NOMO-1 treated with DMSO at 0.1 percent for 48 hours (cell line): ENCODE results near the gene TPM2.

Experiments used
- DNase-seq: peaks from one replicate; lab custom pipeline; 2025; ENCODE audit not compliant: unreplicated experiment; lab: John Stamatoyannopoulos, UW

Gene TPM2

DNA sequence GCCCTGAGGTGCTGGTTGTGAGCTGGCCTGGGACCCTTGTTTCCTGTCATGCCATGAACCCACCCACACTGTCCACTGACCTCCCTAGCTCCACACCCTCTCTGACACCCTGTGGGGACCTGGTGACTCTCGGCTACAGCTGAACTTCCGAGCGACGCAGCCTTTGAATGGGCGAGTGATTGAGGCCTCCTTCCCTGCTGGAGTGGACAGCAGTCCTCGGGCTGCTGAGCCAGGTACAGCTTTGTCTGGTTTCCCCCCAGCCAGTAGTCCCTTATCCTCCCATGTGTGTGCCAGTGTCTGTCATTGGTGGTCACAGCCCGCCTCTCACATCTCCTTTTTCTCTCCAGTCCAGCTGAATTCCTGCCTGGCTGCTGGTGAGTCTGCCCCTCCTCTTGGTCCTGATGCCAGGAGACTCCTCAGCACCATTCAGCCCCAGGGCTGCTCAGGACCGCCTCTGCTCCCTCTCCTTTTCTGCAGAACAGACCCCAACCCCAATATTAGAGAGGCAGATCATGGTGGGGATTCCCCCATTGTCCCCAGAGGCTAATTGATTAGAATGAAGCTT is 9.9 kb downstream of the TPM2 start:
- DNase-seq: no peak

DNA sequence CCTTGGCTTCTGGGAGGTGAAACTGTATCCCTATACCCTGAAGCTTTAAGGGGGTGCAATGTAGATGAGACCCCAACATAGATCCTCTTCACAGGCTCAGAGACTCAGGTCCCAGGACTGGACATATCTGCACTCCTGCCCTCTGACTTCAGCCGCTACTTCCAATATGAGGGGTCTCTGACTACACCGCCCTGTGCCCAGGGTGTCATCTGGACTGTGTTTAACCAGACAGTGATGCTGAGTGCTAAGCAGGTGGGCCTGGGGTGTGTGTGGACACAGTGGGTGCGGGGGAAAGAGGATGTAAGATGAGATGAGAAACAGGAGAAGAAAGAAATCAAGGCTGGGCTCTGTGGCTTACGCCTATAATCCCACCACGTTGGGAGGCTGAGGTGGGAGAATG is 10.6 kb downstream of the TPM2 start:
- DNase-seq: no peak

DNA sequence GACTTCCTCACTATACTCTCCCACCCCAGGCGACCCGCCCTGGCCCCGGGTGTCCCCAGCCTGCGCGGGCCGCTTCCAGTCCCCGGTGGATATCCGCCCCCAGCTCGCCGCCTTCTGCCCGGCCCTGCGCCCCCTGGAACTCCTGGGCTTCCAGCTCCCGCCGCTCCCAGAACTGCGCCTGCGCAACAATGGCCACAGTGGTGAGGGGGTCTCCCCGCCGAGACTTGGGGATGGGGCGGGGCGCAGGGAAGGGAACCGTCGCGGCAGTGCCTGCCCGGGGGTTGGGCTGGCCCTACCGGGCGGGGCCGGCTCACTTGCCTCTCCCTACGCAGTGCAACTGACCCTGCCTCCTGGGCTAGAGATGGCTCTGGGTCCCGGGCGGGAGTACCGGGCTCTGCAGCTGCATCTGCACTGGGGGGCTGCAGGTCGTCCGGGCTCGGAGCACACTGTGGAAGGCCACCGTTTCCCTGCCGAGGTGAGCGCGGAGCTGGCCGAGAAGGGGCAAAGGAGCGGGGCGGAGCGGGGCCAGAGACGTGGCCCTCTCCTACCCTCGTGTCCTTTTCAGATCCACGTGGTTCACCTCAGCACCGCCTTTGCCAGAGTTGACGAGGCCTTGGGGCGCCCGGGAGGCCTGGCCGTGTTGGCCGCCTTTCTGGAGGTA is 13.9 kb downstream of the TPM2 start:
- DNase-seq: no peak

DNA sequence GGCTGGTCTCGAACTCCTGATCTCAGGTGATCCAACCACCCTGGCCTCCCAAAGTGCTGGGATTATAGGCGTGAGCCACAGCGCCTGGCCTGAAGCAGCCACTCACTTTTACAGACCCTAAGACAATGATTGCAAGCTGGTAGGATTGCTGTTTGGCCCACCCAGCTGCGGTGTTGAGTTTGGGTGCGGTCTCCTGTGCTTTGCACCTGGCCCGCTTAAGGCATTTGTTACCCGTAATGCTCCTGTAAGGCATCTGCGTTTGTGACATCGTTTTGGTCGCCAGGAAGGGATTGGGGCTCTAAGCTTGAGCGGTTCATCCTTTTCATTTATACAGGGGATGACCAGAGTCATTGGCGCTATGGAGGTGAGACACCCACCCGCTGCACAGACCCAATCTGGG is 14.5 kb downstream of the TPM2 start:
- DNase-seq: no peak

DNA sequence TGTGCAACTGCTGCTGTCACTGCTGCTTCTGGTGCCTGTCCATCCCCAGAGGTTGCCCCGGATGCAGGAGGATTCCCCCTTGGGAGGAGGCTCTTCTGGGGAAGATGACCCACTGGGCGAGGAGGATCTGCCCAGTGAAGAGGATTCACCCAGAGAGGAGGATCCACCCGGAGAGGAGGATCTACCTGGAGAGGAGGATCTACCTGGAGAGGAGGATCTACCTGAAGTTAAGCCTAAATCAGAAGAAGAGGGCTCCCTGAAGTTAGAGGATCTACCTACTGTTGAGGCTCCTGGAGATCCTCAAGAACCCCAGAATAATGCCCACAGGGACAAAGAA is 15.7 kb downstream of the TPM2 start:
- DNase-seq: no peak

DNA sequence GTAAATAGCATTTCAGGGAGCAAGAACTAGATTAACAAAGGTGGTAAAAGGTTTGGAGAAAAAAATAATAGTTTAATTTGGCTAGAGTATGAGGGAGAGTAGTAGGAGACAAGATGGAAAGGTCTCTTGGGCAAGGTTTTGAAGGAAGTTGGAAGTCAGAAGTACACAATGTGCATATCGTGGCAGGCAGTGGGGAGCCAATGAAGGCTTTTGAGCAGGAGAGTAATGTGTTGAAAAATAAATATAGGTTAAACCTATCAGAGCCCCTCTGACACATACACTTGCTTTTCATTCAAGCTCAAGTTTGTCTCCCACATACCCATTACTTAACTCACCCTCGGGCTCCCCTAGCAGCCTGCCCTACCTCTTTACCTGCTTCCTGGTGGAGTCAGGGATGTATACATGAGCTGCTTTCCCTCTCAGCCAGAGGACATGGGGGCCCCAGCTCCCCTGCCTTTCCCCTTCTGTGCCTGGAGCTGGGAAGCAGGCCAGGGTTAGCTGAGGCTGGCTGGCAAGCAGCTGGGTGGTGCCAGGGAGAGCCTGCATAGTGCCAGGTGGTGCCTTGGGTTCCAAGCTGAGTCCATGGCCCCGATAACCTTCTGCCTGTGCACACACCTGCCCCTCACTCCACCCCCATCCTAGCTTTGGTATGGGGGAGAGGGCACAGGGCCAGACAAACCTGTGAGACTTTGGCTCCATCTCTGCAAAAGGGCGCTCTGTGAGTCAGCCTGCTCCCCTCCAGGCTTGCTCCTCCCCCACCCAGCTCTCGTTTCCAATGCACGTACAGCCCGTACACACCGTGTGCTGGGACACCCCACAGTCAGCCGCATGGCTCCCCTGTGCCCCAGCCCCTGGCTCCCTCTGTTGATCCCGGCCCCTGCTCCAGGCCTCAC is 16.3 kb downstream of the TPM2 start, which contains the start of gene CA9:
Gene CA9, plus strand, starts transcription at position 797 of the 893 bp plus-strand sequence. Its CDS starts 32 bp downstream, at position 829.
- DNase-seq: no peak

DNA sequence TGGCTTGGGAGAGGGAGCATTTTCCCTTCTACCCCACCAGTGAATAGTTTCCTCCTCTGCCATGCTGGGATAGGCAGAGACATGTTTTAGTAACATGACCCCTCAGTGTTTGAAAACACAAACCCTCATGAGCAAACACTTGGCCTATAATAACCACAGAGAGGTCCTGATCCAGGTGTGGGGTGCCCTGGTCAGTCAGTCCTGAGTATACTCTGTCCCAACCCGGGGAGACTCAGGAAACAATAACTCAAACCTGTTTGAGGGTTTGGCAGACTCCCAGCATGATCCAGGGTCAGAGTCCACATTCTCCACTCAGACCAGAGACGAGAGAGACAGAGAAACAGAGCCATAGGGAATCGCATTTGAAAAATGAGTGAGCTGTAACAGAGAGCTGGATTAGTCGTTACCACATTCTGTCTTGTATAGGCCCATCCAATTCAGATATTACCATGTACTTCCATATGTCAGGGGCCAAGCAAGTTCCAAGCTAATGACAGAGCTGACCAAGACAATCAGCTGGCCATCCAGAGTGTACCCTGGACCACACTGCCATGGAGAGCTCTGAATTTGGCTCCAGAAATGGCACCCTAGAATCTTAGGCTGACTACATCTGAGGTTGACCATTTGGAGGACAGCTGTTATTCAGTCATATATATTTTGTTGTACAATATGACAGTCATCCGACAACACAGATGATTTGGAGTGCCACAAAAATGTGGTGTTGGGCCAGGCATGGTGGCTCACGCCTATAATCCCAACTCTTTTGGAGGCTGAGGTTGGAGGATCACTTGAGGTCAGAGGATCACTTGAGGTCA is 20.2 kb downstream of the TPM2 start:
- no peak for DNase-seq

DNA sequence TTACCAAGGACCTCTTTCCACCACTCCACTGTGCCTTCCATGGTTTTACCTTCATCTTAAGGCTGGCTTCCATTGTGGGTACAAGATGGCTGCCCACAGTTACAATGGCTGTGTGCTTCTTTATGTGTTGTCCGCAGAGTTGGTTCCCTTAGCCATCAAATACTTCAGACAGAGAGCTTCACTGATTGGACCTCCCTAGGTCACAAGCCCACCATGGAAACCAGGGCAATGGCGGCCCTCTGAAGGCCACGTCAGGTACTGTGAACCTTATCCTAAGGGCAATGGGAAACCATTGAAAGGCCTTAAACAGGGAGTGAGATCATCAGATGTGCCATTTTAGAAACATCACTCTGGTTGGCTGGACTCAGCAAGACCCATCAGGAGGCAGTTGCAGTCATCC is 21.8 kb downstream of the TPM2 start:
- DNase-seq: no peak

DNA sequence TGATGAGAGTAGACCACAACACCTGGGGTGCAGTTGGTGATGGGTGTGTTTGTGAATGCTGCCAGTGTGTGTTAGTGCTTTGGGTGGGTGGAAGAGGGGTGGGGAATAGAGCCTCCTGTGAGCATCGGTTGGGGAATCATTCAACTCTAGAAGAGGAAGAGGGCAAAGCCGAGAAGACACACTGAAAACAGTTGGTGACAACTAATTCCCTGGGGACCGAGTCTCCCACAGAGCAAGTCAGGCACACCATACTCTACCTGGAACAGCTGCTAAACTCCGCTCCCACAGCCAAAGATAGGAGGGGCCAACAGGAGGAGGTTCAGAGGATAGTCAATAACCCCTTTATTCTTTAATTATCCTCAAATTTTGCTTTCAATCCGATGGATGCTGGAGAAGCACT is 23.2 kb downstream of the TPM2 start:
- DNase-seq: no peak

DNA sequence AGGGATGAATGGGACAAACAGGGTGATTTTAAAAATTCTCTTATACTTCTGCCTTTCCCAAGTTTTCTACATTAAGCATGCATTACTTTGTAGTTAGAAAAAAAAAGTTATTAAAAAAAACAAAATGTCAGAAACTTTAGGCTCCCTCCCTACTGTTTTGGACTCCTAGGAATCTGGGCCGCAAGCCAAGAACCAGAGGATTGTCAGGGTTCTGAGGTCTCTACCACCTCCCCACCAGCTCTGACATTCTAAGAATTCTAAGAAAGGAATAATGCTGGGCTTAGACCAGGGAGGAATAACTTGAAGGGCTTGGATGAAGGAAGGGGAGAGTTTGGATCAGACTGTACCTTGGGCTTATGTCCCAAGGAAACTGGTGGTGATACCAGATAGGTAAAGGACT is 23.7 kb downstream of the TPM2 start:
- no peak for DNase-seq

DNA sequence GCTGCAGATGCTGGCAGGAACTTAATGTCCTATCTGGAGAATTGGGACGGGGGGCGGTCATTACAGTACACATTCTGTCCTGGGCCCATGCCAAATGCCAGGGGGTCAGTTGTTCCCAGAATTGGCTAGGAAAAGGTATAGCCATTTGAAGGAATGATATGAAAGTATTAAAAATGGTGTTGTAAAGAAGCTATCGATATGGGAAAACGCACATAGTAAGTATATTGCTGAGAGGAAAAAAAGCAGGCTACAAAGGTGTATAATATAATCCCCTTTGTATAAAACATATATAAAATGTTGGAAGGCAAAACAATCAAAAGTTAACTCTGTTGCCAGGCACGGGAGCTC is 24.3 kb downstream of the TPM2 start:
- no peak for DNase-seq

DNA sequence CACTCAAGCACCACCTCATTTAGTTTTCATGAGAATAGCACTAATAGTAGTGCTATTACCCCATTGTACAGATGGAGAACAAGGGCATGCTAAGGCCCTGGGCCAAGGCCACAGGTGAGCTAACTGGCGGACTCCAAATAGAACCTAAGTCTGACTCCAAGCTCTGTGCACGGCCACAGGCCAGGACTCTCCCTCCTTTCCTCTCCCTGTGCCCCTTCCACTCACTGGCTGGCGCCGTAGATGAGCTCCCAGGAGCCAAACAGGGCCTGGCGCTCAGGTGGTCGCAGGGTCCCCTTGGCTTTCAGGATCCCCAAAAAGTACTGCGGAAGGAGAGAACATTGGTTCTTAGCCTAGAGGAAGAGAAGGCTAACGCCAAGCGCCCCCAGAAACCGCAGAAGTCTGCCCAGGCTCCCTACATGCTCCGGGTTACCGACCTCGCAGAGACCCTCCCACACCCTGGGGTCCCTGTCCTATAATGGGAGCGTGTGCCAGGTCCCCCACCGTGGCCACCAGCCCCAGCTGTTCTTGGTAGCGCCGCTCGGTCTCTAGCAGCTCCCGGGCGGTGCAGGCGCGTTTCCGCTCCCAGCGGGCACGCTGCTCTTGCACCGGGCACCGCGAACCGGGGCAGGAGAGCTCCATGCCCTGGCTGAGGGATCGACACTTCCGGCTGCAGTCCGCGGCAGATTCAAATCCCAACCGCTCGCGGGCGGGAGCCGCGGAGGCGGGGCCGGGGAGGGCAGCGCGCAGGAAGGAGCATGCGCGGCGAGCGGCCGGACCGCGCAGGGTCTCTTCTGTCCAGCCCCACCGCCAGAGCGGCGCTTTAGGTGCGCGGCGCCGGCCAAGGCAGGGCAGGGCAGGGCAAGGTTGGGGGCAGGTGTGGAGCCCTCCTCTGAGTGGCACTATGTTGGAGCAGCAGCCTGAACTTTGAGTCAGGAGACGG is 24.9 kb downstream of the TPM2 start, which contains the start of gene ARHGEF39:
Gene ARHGEF39, minus strand, starts transcription at position 665 of the 940 bp plus-strand sequence. Its CDS starts 26 bp downstream, at position 639.
- DNase-seq: peak; percentile 81

DNA sequence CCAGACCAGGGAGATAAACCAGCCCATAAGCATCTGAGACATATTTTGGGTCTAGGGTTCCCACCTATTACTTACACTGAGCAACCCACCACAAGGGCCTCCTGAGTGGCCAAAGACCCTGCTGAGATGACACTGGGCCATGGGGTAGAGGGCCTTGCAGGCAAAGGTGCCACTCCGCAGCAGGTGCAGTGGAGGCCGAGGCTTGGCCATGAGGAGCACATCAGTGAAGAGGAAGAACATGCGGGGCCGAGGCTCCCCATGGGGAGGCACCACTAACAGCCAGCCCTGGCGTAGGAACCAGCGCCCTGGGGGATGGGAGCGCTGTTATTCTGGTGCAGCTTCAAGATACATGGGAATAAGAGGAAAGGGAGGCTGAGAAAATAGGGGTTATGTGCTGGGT is 27.3 kb downstream of the TPM2 start:
- DNase-seq: no peak

DNA sequence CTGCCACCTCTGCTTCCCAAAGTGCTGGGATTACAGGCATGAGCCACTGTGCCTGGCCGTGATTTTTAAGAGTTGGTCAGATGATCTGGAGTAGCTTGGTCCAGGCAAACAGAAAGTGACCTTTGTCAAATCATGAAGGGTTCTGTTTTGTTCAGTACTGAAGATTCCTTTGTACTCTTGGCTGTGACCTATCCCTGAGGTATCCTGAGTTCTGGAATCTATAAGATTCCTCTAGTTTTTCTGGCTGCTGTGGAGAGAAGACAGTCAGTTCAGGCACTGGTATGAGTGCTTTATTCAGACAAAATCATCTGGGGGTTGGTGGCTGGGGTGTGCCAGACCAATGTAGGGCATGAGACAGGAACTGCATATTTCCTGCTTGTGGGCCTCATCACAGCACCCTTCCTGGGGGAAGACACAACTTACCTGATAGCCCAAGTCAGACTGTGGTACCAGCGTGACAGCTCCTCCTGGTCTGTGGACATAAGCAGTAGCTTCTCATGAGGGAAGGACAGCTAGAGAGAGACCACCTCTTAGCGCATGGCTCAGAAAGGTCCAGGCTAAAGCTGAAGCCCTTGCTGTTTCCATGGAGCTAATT is 27.9 kb downstream of the TPM2 start:
- no peak for DNase-seq

DNA sequence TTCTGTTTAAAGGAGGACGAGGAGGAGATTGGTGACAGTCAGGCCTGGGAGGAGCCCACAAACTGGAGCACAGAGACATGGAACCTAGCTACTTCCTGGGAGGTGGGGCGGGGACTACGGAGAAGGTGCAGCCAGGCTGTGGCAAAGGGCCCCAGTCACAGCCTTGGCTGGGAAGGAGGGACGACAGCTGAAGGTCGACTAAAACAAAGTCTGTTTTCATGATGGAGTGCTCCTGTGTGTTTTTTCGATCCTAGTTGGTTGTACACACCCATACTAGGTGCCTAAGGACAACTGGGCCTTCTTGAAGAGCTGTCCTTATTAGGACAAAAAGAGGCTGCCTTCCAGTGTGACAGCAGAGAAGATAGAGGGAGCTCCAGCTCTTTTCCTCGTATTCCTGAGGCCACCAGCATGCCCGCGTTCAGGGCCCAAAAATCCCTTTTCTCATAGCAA is 28.7 kb downstream of the TPM2 start:
- DNase-seq: no peak

DNA sequence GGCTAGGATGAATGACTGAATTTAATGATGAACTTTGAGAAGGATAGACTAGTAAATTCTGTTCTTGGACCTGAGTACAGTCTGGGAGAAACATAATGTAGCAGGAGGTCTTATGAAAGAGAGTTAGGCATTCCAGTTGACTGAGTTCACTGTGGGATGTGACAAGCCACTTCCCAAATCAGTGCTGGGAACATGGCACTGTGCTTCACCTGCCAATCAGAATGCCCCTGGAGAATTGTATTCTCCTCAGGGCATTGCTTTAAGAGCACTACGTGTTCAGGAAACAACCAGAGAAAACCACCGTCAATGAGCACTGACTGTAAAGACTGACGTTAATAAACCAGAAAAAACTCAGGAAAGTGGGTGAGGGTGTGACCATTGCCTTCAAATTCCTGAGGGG is 30.4 kb downstream of the TPM2 start:
- DNase-seq: no peak

DNA sequence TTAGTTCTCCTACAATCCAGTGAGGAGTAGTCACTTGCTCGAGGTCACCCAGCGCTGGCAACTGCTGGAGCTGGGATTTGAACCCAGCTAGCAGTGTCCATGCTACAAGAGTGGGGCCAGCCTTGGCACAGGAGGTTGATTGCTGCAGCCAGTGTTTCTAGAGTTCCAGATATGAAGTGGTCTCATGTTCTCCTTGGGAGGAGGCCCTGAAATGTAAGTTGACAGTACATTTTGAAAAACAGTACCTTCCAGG is 30.8 kb downstream of the TPM2 start:
- peak; percentile 56 for DNase-seq

DNA sequence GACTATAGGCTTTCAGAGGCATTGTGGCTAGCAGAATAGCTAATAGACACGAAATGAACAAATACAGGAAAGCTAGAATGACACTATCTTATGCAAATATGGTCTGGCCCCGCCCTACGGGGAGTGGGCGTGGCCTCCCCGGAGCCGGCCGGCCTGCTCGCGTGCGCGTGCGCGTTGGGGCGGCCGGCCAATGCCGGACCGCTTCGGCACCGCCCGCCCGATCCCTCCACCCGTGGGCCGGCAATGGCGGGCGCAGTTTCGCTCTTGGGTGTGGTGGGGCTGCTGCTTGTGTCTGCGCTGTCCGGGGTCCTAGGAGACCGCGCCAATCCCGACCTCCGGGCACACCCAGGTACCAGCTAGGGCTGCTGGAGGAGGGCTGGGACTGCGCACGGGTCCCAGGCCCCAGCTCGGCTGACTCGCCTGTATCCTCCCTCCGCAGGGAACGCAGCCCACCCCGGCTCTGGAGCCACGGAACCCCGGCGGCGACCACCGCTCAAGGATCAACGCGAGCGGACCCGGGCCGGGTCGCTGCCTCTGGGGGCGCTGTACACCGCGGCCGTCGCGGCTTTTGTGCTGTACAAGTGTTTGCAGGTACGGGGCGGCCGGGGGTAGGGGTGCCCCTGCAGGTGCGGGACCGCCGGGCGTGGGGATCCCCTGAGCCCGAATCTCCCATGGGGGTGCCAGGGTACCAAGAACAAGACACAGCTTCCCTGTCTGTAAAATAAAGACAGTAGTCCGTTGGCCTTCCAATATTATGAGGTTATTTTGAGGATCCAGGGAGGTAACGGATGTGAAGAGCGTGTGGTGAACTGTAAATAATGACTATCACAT is 31.4 kb downstream of the TPM2 start, which contains the start of gene CCDC107:
Gene CCDC107, plus strand, starts transcription at position 156 of the 831 bp plus-strand sequence. Its CDS starts 88 bp downstream, at position 244.
- DNase-seq: peak; percentile 86

DNA sequence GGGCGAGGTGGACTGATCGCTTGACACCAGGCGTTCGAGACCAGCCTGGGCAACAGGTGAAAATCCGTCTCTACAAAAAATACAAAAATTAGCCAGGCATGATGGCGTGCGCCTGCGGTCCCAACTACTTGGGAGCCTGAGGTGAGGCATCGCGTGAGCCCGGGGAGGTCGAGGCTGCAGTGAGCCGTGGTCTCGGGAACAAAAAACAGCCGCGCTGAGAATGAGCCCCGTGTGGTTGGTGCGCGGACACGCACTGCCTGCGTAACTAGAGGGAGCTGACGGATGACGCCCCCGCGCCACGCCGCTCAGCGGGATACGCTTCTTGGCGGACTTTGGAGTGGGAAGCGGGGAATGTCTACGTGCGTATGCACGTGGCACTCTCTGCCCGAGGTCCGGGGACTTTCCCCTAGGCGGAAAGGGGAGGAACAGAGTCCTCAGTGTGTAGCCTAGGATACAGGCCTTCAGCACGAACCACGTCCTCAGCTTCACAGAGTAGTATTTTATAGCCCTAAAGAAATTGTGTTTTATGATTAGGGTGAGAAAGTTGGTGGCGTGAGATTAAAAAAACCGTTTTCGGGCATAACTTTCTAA is 32.1 kb downstream of the TPM2 start, which contains the start of gene RMRP:
Gene RMRP, minus strand, starts transcription at position 474 of the 591 bp plus-strand sequence.
- DNase-seq: peak; percentile 100
